ENCODE results near the gene PCP4. TPM values are rescaled to one million over a fixed set of nuclear protein-coding genes. Genes with fewer than 3 reads are reported as not detected.

Gene PCP4
- total and polyA plus RNA-seq, 9 of the 15 experiments (the other 6 are each of a cell fraction or from before 2014, with no cell fraction given), result not detected

DNA sequence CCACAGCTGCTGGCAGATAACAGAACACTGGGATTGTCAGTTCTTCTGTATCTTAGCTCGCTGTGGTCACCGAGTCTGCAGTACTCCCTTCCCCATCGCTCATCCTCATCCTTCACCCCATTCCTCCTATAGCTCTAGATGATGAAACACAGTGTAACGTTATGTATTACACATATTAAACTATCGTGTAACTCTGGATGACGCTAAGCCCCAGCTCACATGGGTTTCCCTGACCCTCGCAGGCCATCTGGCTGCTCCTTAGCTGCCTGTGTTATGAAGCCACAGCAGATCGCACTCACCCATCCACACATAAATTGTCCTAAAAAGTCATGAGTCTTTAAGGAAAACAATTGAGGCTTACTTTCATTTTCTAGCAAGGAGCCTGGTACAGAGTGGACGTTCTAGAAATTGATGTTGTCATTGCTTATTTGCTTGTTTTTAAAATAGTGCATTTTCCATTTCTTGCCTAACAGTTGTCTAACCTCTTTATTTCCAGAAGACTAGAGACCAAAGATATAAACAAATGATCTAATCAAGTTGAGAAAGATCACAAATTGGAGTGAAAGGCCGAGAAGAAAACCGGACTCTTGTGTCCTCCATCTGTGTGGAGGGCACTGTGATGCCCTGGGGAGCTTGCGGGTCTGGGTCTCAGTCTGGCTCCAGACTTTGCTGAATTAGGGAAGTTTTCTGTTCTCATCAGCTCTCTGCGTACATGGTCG is 24.3 kb upstream of the PCP4 start (continued):
- TF ChIP-seq ETV6 (IDR thresholded peaks at IDR 0.05; ENCODE audit: borderline replicate concordance in 1 of 2, low read depth in 2 of 2, low read length in 1 of 2) (no peak), ETV6 (CRISPR knock-in tag; IDR thresholded peaks at IDR 0.05; ENCODE audit: borderline replicate concordance) (no peak), XRCC4 (IDR thresholded peaks at IDR 0.05; ENCODE audit: extremely low read depth, insufficient read depth, insufficient read length) (no peak), CXXC5 (CRISPR knock-in tag; IDR thresholded peaks at IDR 0.05) (peak; percentile 57), SMC3 (conservative IDR thresholded peaks at IDR 0.05; ENCODE audit: insufficient read depth, low read depth, low read length) (no peak), ZSCAN29 (IDR thresholded peaks at IDR 0.05) (no peak), NR3C1 (CRISPR knock-in tag; IDR thresholded peaks at IDR 0.05) (no peak), LARP7 (IDR thresholded peaks at IDR 0.05) (no peak), ZNF76 (CRISPR knock-in tag; IDR thresholded peaks at IDR 0.05; ENCODE audit: borderline replicate concordance) (no peak), GATAD2B (IDR thresholded peaks at IDR 0.05; ENCODE audit: borderline replicate concordance) (no peak), ZNF589 (CRISPR knock-in tag; IDR thresholded peaks at IDR 0.05; ENCODE audit: low read depth) (peak; percentile 96), TAF1 (IDR thresholded peaks at IDR 0.05; ENCODE audit: control insufficient read depth, extremely low read depth, insufficient read depth, low read length, severe bottlenecking) (no peak), TCF7 (IDR thresholded peaks at IDR 0.05; ENCODE audit: borderline replicate concordance) (no peak), CBFA2T2 (conservative IDR thresholded peaks at IDR 0.05) (no peak), ARNT (IDR thresholded peaks at IDR 0.05) (no peak), ETV1 (tag; conservative IDR thresholded peaks at IDR 0.05; ENCODE audit: low read depth) (peak; percentile 46), ADNP (tag; IDR thresholded peaks at IDR 0.05) (no peak)
- TF ChIP-seq, protein P1, sequence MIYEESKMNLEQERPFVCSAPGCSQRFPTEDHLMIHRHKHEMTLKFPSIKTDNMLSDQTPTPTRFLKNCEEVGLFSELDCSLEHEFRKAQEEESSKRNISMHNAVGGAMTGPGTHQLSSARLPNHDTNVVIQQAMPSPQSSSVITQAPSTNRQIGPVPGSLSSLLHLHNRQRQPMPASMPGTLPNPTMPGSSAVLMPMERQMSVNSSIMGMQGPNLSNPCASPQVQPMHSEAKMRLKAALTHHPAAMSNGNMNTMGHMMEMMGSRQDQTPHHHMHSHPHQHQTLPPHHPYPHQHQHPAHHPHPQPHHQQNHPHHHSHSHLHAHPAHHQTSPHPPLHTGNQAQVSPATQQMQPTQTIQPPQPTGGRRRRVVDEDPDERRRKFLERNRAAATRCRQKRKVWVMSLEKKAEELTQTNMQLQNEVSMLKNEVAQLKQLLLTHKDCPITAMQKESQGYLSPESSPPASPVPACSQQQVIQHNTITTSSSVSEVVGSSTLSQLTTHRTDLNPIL (CRISPR knock-in tag; IDR thresholded peaks at IDR 0.05), result 0 out of 2 replicates have a peak, but pooled peaks have one; percentile 40
- TF ChIP-seq, protein P2, sequence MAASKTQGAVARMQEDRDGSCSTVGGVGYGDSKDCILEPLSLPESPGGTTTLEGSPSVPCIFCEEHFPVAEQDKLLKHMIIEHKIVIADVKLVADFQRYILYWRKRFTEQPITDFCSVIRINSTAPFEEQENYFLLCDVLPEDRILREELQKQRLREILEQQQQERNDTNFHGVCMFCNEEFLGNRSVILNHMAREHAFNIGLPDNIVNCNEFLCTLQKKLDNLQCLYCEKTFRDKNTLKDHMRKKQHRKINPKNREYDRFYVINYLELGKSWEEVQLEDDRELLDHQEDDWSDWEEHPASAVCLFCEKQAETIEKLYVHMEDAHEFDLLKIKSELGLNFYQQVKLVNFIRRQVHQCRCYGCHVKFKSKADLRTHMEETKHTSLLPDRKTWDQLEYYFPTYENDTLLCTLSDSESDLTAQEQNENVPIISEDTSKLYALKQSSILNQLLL (CRISPR knock-in tag; IDR thresholded peaks at IDR 0.05; ENCODE audit: borderline replicate concordance), result no peak
- TF ChIP-seq, protein P3, sequence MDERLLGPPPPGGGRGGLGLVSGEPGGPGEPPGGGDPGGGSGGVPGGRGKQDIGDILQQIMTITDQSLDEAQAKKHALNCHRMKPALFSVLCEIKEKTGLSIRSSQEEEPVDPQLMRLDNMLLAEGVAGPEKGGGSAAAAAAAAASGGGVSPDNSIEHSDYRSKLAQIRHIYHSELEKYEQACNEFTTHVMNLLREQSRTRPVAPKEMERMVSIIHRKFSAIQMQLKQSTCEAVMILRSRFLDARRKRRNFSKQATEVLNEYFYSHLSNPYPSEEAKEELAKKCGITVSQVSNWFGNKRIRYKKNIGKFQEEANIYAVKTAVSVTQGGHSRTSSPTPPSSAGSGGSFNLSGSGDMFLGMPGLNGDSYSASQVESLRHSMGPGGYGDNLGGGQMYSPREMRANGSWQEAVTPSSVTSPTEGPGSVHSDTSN (CRISPR knock-in tag; IDR thresholded peaks at IDR 0.05; ENCODE audit: low read depth), result no peak
- TF ChIP-seq, protein P3 (tag; conservative IDR thresholded peaks at IDR 0.05; ENCODE audit: low read depth), result 0 out of 2 replicates have a peak, but pooled peaks have one; percentile 13
- TF ChIP-seq, protein P4, sequence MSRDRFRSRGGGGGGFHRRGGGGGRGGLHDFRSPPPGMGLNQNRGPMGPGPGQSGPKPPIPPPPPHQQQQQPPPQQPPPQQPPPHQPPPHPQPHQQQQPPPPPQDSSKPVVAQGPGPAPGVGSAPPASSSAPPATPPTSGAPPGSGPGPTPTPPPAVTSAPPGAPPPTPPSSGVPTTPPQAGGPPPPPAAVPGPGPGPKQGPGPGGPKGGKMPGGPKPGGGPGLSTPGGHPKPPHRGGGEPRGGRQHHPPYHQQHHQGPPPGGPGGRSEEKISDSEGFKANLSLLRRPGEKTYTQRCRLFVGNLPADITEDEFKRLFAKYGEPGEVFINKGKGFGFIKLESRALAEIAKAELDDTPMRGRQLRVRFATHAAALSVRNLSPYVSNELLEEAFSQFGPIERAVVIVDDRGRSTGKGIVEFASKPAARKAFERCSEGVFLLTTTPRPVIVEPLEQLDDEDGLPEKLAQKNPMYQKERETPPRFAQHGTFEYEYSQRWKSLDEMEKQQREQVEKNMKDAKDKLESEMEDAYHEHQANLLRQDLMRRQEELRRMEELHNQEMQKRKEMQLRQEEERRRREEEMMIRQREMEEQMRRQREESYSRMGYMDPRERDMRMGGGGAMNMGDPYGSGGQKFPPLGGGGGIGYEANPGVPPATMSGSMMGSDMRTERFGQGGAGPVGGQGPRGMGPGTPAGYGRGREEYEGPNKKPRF (IDR thresholded peaks at IDR 0.05; ENCODE audit: low read depth, low read length), result no peak

Data from K562 (cell line).